HG03039 (cell line): ENCODE data around the gene ERC1.
"Not testable (repeated sequence)": the region's sequence is repeated elsewhere in the genome, so short reads cannot be mapped to it uniquely, and the experiment has no call there.

Experiments
- ATAC-seq: cut with Tn5 transposase; IDR thresholded peaks from one replicate; pipeline ENCODE4 v1.9.1; 2021; ENCODE audit warnings: mild to moderate bottlenecking, moderate library complexity; ENCODE audit not compliant: unreplicated experiment

Gene ERC1

GRCh38 chr12:1117371-1117770 is 126.3 kb downstream of the ERC1 start:
- ATAC-seq = no peak

- no peak for ATAC-seq
Observed at GRCh38 chr12:1117970-1118563, 127.0 kb downstream of the ERC1 start.

GRCh38 chr12:1122786-1123185 is 131.8 kb downstream of the ERC1 start:
- ATAC-seq = no peak

GRCh38 chr12:1126091-1126490 is 135.1 kb downstream of the ERC1 start:
- ATAC-seq = no peak

- no peak for ATAC-seq
Observed at GRCh38 chr12:1127021-1127420, 136.0 kb downstream of the ERC1 start.

GRCh38 chr12:1130164-1130563 is 139.1 kb downstream of the ERC1 start:
- ATAC-seq = no peak

GRCh38 chr12:1130571-1130970 is 139.5 kb downstream of the ERC1 start:
- no peak for ATAC-seq

GRCh38 chr12:1131811-1132224 is 140.8 kb downstream of the ERC1 start:
- ATAC-seq = no peak

GRCh38 chr12:1132311-1132710 is 141.3 kb downstream of the ERC1 start:
- ATAC-seq = no peak

- ATAC-seq = no peak
Observed at GRCh38 chr12:1138691-1139090, 147.7 kb downstream of the ERC1 start.

- not testable (repeated sequence) for ATAC-seq
Observed at GRCh38 chr12:1146758-1147157, 155.7 kb downstream of the ERC1 start.

GRCh38 chr12:1147821-1148220 is 156.8 kb downstream of the ERC1 start:
- ATAC-seq = no peak

- ATAC-seq = no peak
Observed at GRCh38 chr12:1157046-1157445, 166.0 kb downstream of the ERC1 start.

GRCh38 chr12:1161197-1161596 is 170.2 kb downstream of the ERC1 start:
- ATAC-seq = no peak

GRCh38 chr12:1162081-1162760 is 171.2 kb downstream of the ERC1 start:
- no peak for ATAC-seq

- ATAC-seq = no peak
Observed at GRCh38 chr12:1167784-1168183, 176.8 kb downstream of the ERC1 start.

- no peak for ATAC-seq
Observed at GRCh38 chr12:1170411-1170810, 179.4 kb downstream of the ERC1 start.

- no peak for ATAC-seq
Observed at GRCh38 chr12:1171657-1172408, 180.8 kb downstream of the ERC1 start.

- ATAC-seq = no peak
Observed at GRCh38 chr12:1173781-1174617, 183.0 kb downstream of the ERC1 start.

- ATAC-seq = no peak
Observed at GRCh38 chr12:1174659-1175058, 183.6 kb downstream of the ERC1 start.

- ATAC-seq = no peak
Observed at GRCh38 chr12:1176191-1176590, 185.2 kb downstream of the ERC1 start.
